Ectodermal cell (in vitro differentiated cells): ENCODE data around the gene ATXN7L1.

Experiments
- H3K27ac ChIP-seq: 2 replicates; pipeline ENCODE4 v1.7.0; 2013; ENCODE audit warnings: mild to moderate bottlenecking, low read depth, low read length; ENCODE audit not compliant: insufficient read depth, poor library complexity, severe bottlenecking
- H3K27me3 ChIP-seq: 2 replicates; pipeline ENCODE4 v1.7.0; 2013; ENCODE audit warnings: mild to moderate bottlenecking, low read length; ENCODE audit not compliant: insufficient read depth, control insufficient read depth, poor library complexity, severe bottlenecking
- H3K36me3 ChIP-seq: one replicate; pipeline ENCODE4 v1.7.0; 2013; ENCODE audit warnings: low read length; ENCODE audit not compliant: control insufficient read depth, insufficient read depth
- H3K4me1 ChIP-seq: one replicate; pipeline ENCODE4 v1.7.0; 2013; ENCODE audit warnings: low read length; ENCODE audit not compliant: control insufficient read depth, insufficient read depth
- H3K4me3 ChIP-seq: 2 replicates; pipeline ENCODE4 v1.7.0; 2013; ENCODE audit warnings: low read depth, low read length, control low read depth; ENCODE audit not compliant: insufficient read depth
- H3K9me3 ChIP-seq: 2 replicates; pipeline ENCODE4 v1.7.0; 2013; ENCODE audit warnings: mild to moderate bottlenecking, low read length, moderate library complexity; ENCODE audit not compliant: control insufficient read depth
- WGBS, 2 experiments: methylation state at CpG; one replicate each; pipeline ENCODE4 v1.1.7; 2013; ENCODE audit warnings: missing lambda C conversion rate in 2 of 2; 5-methylcytosine and 5-hydroxymethylcytosine counted together

The ATXN7L1 gene

GRCh38 chr7:105652359-105652993 lies 223.9 kb downstream of the ATXN7L1 start:
- Histone ChIP-seq H3K27me3 (no peaks in the 10 kb centered on the region), H3K36me3 (no peaks in the 10 kb centered on the region), H3K27ac (no peak overlapping the region), H3K4me1 (peaks cover 25% of the 10 kb centered on the region), H3K9me3 (no peaks in the 10 kb centered on the region), H3K4me3 (no peak overlapping the region)
- 19 to 20% methylated on average over 8 of the region's 8 CpGs for WGBS, 2 experiments

GRCh38 chr7:105651798-105652197 lies 224.6 kb downstream of the ATXN7L1 start:
- Histone ChIP-seq H3K9me3 (no peaks in the 10 kb centered on the region), H3K4me1 (peaks cover 25% of the 10 kb centered on the region), H3K4me3 (no peak overlapping the region), H3K27me3 (no peaks in the 10 kb centered on the region), H3K36me3 (no peaks in the 10 kb centered on the region), H3K27ac (no peak overlapping the region)
- WGBS, 2 experiments, result 72 to 73% methylated on average over 2 of the region's 2 CpGs

GRCh38 chr7:105650382-105650970 lies 225.9 kb downstream of the ATXN7L1 start:
- Histone ChIP-seq H3K27me3 (no peaks in the 10 kb centered on the region), H3K4me1 (peaks cover 19% of the 10 kb centered on the region), H3K9me3 (no peaks in the 10 kb centered on the region), H3K36me3 (no peaks in the 10 kb centered on the region), H3K27ac (no peak overlapping the region), H3K4me3 (no peak overlapping the region)
- WGBS, 2 experiments, result 93 to 96% methylated on average over 2 of the region's 2 CpGs

- Histone ChIP-seq H3K36me3 (no peaks in the 10 kb centered on the region), H3K27ac (no peak overlapping the region), H3K4me3 (no peak overlapping the region), H3K4me1 (peaks cover 14% of the 10 kb centered on the region), H3K27me3 (no peaks in the 10 kb centered on the region), H3K9me3 (no peaks in the 10 kb centered on the region)
- WGBS, 2 experiments, result 90 to 97% methylated on average over 4 of the region's 4 CpGs
These were observed 226.5 kb downstream of the ATXN7L1 start for GRCh38 chr7:105649727-105650381.

- 73 to 74% methylated on average over 13 of the region's 13 CpGs for WGBS, 2 experiments
- Histone ChIP-seq H3K4me3 (no peak overlapping the region), H3K9me3 (no peaks in the 10 kb centered on the region), H3K36me3 (no peaks in the 10 kb centered on the region), H3K4me1 (peaks cover 19% of the 10 kb centered on the region), H3K27me3 (no peaks in the 10 kb centered on the region), H3K27ac (no peak overlapping the region)
These were observed 227.6 kb downstream of the ATXN7L1 start for GRCh38 chr7:105648561-105649401.

- no peak overlapping the region for H3K4me3 ChIP-seq
- no peak overlapping the region for H3K27ac ChIP-seq
- H3K36me3 ChIP-seq, result no peaks in the 10 kb centered on the region
- peaks cover 28% of the 10 kb centered on the region for H3K4me1 ChIP-seq
- no peaks in the 10 kb centered on the region for H3K9me3 ChIP-seq
- peaks cover 5% of the 10 kb centered on the region for H3K27me3 ChIP-seq
- WGBS, 2 experiments, result 94 to 97% methylated on average over 7 of the region's 7 CpGs
These were observed 228.8 kb downstream of the ATXN7L1 start for GRCh38 chr7:105647591-105647990.

- H3K9me3 ChIP-seq, result no peaks in the 10 kb centered on the region
- no peaks in the 10 kb centered on the region for H3K36me3 ChIP-seq
- WGBS, 2 experiments, result 84 to 95% methylated on average over 2 of the region's 3 CpGs
- H3K4me1 ChIP-seq, result peaks cover 36% of the 10 kb centered on the region
- H3K27me3 ChIP-seq, result peaks cover 16% of the 10 kb centered on the region
- no peak overlapping the region for H3K4me3 ChIP-seq
- H3K27ac ChIP-seq, result no peak overlapping the region
These were observed 231.5 kb downstream of the ATXN7L1 start for GRCh38 chr7:105644937-105645336.

GRCh38 chr7:105643851-105644250 lies 232.5 kb downstream of the ATXN7L1 start:
- H3K9me3 ChIP-seq, result no peaks in the 10 kb centered on the region
- peaks cover 16% of the 10 kb centered on the region for H3K27me3 ChIP-seq
- no peak overlapping the region for H3K4me3 ChIP-seq
- no peaks in the 10 kb centered on the region for H3K36me3 ChIP-seq
- peaks cover 37% of the 10 kb centered on the region for H3K4me1 ChIP-seq
- no peak overlapping the region for H3K27ac ChIP-seq
- WGBS, 2 experiments, result 31 to 41% methylated on average over 1 of the region's 1 CpG

- WGBS, 2 experiments, result 18 to 21% methylated on average over 15 of the region's 15 CpGs
- no peak overlapping the region for H3K4me3 ChIP-seq
These were observed 233.0 kb downstream of the ATXN7L1 start for GRCh38 chr7:105643384-105643783.

GRCh38 chr7:105642264-105642663 lies 234.1 kb downstream of the ATXN7L1 start:
- Histone ChIP-seq H3K27ac (no peak overlapping the region), H3K36me3 (no peaks in the 10 kb centered on the region), H3K4me3 (no peak overlapping the region), H3K9me3 (no peaks in the 10 kb centered on the region), H3K4me1 (peaks cover 41% of the 10 kb centered on the region), H3K27me3 (peaks cover 16% of the 10 kb centered on the region)
- WGBS, 2 experiments, result 90 to 93% methylated on average over 7 of the region's 7 CpGs

More at GRCh38 chr7:105643384-105643783, 233.0 kb downstream of the ATXN7L1 start:
- peaks cover 37% of the 10 kb centered on the region for H3K4me1 ChIP-seq
- no peaks in the 10 kb centered on the region for H3K9me3 ChIP-seq
- peaks cover 16% of the 10 kb centered on the region for H3K27me3 ChIP-seq
- H3K36me3 ChIP-seq, result no peaks in the 10 kb centered on the region
- no peak overlapping the region for H3K27ac ChIP-seq
